Islet precursor cell (in vitro differentiated cells): Measurements from ENCODE around the gene RYR2.
A peak's percentile ranks its signal among the peaks of the same experiment; 100 is the strongest.

Experiments
- DNase-seq: peaks from one replicate; pipeline ENCODE4 v3.0.0-alpha.2; 2018

RYR2 gene

GRCh38 chr1:237471956-237472355 lies 430.0 kb downstream of the RYR2 start:
- DNase-seq, result no peak

GRCh38 chr1:237473854-237474253 lies 431.9 kb downstream of the RYR2 start:
- no peak for DNase-seq

- no peak for DNase-seq
Measured at GRCh38 chr1:237478082-237478481, 436.1 kb downstream of the RYR2 start.

GRCh38 chr1:237478842-237479241 lies 436.9 kb downstream of the RYR2 start:
- no peak for DNase-seq

- DNase-seq, result no peak
Measured at GRCh38 chr1:237482777-237483176, 440.8 kb downstream of the RYR2 start.

GRCh38 chr1:237492359-237492758 lies 450.4 kb downstream of the RYR2 start:
- DNase-seq, result no peak

- DNase-seq, result no peak
Measured at GRCh38 chr1:237500566-237500965, 458.6 kb downstream of the RYR2 start.

GRCh38 chr1:237503292-237503691 lies 461.3 kb downstream of the RYR2 start:
- no peak for DNase-seq

GRCh38 chr1:237507005-237507404 lies 465.0 kb downstream of the RYR2 start:
- DNase-seq, result no peak

GRCh38 chr1:237509748-237510147 lies 467.8 kb downstream of the RYR2 start:
- DNase-seq, result no peak

- DNase-seq, result no peak
Measured at GRCh38 chr1:237525102-237525501, 483.1 kb downstream of the RYR2 start.

- DNase-seq, result no peak
Measured at GRCh38 chr1:237527761-237528160, 485.8 kb downstream of the RYR2 start.

- DNase-seq, result no peak
Measured at GRCh38 chr1:237528545-237528944, 486.6 kb downstream of the RYR2 start.

- no peak for DNase-seq
Measured at GRCh38 chr1:237539055-237539454, 497.1 kb downstream of the RYR2 start.

GRCh38 chr1:237542525-237543418 lies 500.8 kb downstream of the RYR2 start:
- DNase-seq, result peak; percentile 72

GRCh38 chr1:237553078-237553477 lies 511.1 kb downstream of the RYR2 start:
- DNase-seq, result no peak

- DNase-seq, result no peak
Measured at GRCh38 chr1:237556911-237557310, 514.9 kb downstream of the RYR2 start.

- no peak for DNase-seq
Measured at GRCh38 chr1:237562242-237562823, 520.3 kb downstream of the RYR2 start.

- DNase-seq, result no peak
Measured at GRCh38 chr1:237565236-237565635, 523.3 kb downstream of the RYR2 start.

- DNase-seq, result no peak
Measured at GRCh38 chr1:237566581-237566980, 524.6 kb downstream of the RYR2 start.

GRCh38 chr1:237568955-237569354 lies 527.0 kb downstream of the RYR2 start:
- DNase-seq, result no peak

GRCh38 chr1:237570530-237570929 lies 528.5 kb downstream of the RYR2 start:
- no peak for DNase-seq

GRCh38 chr1:237574536-237574935 lies 532.6 kb downstream of the RYR2 start:
- DNase-seq, result no peak

GRCh38 chr1:237578540-237578939 lies 536.6 kb downstream of the RYR2 start:
- no peak for DNase-seq

GRCh38 chr1:237580726-237581125 lies 538.7 kb downstream of the RYR2 start:
- DNase-seq, result no peak
